Measurements from ENCODE around the gene MTSS2.

- TF ChIP-seq, protein P1, sequence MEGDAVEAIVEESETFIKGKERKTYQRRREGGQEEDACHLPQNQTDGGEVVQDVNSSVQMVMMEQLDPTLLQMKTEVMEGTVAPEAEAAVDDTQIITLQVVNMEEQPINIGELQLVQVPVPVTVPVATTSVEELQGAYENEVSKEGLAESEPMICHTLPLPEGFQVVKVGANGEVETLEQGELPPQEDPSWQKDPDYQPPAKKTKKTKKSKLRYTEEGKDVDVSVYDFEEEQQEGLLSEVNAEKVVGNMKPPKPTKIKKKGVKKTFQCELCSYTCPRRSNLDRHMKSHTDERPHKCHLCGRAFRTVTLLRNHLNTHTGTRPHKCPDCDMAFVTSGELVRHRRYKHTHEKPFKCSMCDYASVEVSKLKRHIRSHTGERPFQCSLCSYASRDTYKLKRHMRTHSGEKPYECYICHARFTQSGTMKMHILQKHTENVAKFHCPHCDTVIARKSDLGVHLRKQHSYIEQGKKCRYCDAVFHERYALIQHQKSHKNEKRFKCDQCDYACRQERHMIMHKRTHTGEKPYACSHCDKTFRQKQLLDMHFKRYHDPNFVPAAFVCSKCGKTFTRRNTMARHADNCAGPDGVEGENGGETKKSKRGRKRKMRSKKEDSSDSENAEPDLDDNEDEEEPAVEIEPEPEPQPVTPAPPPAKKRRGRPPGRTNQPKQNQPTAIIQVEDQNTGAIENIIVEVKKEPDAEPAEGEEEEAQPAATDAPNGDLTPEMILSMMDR (IDR thresholded peaks at IDR 0.05; ENCODE audit: low read depth, low read length): no peak
- no peak for TF ChIP-seq MYC (IDR thresholded peaks at IDR 0.05; ENCODE audit: low read depth, low read length)
- TF ChIP-seq POLR2A (IDR thresholded peaks at IDR 0.05; ENCODE audit: extremely low read depth, insufficient read length): no peak
- no peak for TF ChIP-seq MAX (IDR thresholded peaks at IDR 0.05; ENCODE audit: low read depth, low read length)
These were observed 28.0 kb upstream of the MTSS2 start for GRCh38 chr16:70713824-70714223.
